ENCODE data around the gene NUDT3.
"Not testable (repeated sequence)": the region's sequence is repeated elsewhere in the genome, so short reads cannot be mapped to it uniquely, and the experiment has no call there.

GRCh38 chr6:34377571-34377970, 14.9 kb downstream of the NUDT3 start:
- not testable (repeated sequence) for TF ChIP-seq EP300 (IDR thresholded peaks at IDR 0.05; ENCODE audit: borderline replicate concordance in 1 of 2, low read depth in 1 of 2, low read length in 1 of 2); CTCF (IDR thresholded peaks at IDR 0.05); RAD21 (IDR thresholded peaks at IDR 0.05; ENCODE audit: low read length); SIN3A (IDR thresholded peaks at IDR 0.05; ENCODE audit: borderline replicate concordance, low read depth, low read length); REST (IDR thresholded peaks at IDR 0.05; ENCODE audit: low read depth, low read length); TAF1 (IDR thresholded peaks at IDR 0.05; ENCODE audit: borderline replicate concordance, low read depth, low read length); POLR2AphosphoS5 (IDR thresholded peaks at IDR 0.05; ENCODE audit: low read depth, low read length); JUND (IDR thresholded peaks at IDR 0.05); RFX5 (IDR thresholded peaks at IDR 0.05; ENCODE audit: low read length); SMC3 (IDR thresholded peaks at IDR 0.05; ENCODE audit: low read depth, low read length); USF2 (IDR thresholded peaks at IDR 0.05; ENCODE audit: borderline replicate concordance, low read depth, low read length)
